Activated CD4-positive, alpha-beta T cell treated with anti-CD3 and anti-CD28 coated beads, Interleukin-10, Interleukin-2, amounts not matched to agents 100 ng/mL and 50 ng/mL, durations not matched to agents 16 hours and 8 hours (primary cell): ENCODE measurements around the gene PAFAH1B2.

Experiments
- DNase-seq: peaks from one replicate; pipeline ENCODE4 v3.0.0-alpha.2; 2020

PAFAH1B2 gene

GRCh38 chr11:117191680-117192400, 47.8 kb downstream of the PAFAH1B2 start:
- no peak for DNase-seq

- no peak for DNase-seq
Observed at GRCh38 chr11:117192401-117192875, 48.4 kb downstream of the PAFAH1B2 start.

- no peak for DNase-seq
Observed at GRCh38 chr11:117193130-117194020, 49.3 kb downstream of the PAFAH1B2 start.

GRCh38 chr11:117194267-117194666, 50.2 kb downstream of the PAFAH1B2 start:
- no peak for DNase-seq

GRCh38 chr11:117195258-117195657, 51.2 kb downstream of the PAFAH1B2 start:
- no peak for DNase-seq

- no peak for DNase-seq
Observed at GRCh38 chr11:117195761-117196160, 51.7 kb downstream of the PAFAH1B2 start.

- DNase-seq: no peak
Observed at GRCh38 chr11:117197006-117197405, 52.9 kb downstream of the PAFAH1B2 start.

- DNase-seq: no peak
Observed at GRCh38 chr11:117197516-117198456, 53.7 kb downstream of the PAFAH1B2 start.

- DNase-seq: no peak
Observed at GRCh38 chr11:117198613-117199012, 54.5 kb downstream of the PAFAH1B2 start.

GRCh38 chr11:117199053-117199915, 55.2 kb downstream of the PAFAH1B2 start, which contains the start of gene TAGLN:
TSS of gene TAGLN (plus strand) at chr11:117199370. CDS start at chr11:117203014, 3,644 bp downstream.
- DNase-seq: no peak

- DNase-seq: no peak
Observed at GRCh38 chr11:117199916-117200812, 56.1 kb downstream of the PAFAH1B2 start.

- DNase-seq: no peak
Observed at GRCh38 chr11:117200813-117201657, 56.9 kb downstream of the PAFAH1B2 start.

GRCh38 chr11:117201658-117202305, 57.7 kb downstream of the PAFAH1B2 start:
- DNase-seq: no peak

- no peak for DNase-seq
Observed at GRCh38 chr11:117202386-117203068, 58.4 kb downstream of the PAFAH1B2 start.

GRCh38 chr11:117203069-117203407, 59.0 kb downstream of the PAFAH1B2 start:
- DNase-seq: no peak

GRCh38 chr11:117204283-117205080, 60.4 kb downstream of the PAFAH1B2 start:
- DNase-seq: no peak

- DNase-seq: no peak
Observed at GRCh38 chr11:117205211-117205818, 61.2 kb downstream of the PAFAH1B2 start.
